ENCODE data around the gene RUNX1.

Gene RUNX1

DNA sequence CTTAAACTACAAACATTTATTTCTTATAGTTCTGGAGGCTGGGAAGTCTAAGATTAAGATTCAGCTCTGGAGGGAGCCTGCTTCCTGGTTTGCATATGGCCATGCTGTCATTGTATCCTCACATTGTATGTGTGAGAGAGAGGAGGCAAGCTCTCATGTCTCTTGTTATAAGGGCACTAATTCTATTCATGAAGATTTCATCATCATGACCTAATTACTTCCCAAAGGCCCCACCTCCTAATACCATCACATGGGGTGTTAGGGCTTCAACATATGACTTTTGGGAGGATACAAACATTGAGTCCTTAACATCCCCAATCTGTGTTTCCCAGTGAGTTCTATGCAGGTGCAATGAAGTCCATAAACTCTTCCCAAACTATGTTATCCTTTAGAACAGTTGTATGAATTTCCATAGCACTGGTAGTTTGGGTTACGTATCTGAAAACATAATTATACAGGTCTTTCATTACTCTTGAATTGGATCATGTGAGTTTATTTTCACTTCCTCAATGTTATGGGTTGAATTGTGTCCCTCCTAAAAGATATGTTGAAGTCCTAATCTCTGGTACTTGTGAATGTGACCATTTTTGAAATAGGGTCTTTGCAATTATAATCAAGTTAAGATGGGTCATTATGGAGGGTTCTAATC lies 124.2 kb downstream of the RUNX1 start:
- ATAC-seq, result no peak
- no peak for TF ChIP-seq ESRRG (CRISPR knock-in tag; IDR thresholded peaks at IDR 0.05)
- no peak for TF ChIP-seq CSDC2 (CRISPR knock-in tag; IDR thresholded peaks at IDR 0.05)
- TF ChIP-seq PPARA (CRISPR knock-in tag; IDR thresholded peaks at IDR 0.05; ENCODE audit: borderline replicate concordance), result no peak
- no peak for TF ChIP-seq RARB (CRISPR knock-in tag; IDR thresholded peaks at IDR 0.05)
- no peak for TF ChIP-seq ISL1 (CRISPR knock-in tag; IDR thresholded peaks at IDR 0.05)
- TF ChIP-seq, protein P1, sequence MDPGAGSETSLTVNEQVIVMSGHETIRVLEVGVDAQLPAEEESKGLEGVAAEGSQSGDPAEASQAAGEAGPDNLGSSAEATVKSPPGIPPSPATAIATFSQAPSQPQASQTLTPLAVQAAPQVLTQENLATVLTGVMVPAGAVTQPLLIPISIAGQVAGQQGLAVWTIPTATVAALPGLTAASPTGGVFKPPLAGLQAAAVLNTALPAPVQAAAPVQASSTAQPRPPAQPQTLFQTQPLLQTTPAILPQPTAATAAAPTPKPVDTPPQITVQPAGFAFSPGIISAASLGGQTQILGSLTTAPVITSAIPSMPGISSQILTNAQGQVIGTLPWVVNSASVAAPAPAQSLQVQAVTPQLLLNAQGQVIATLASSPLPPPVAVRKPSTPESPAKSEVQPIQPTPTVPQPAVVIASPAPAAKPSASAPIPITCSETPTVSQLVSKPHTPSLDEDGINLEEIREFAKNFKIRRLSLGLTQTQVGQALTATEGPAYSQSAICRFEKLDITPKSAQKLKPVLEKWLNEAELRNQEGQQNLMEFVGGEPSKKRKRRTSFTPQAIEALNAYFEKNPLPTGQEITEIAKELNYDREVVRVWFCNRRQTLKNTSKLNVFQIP (CRISPR knock-in tag; IDR thresholded peaks at IDR 0.05; ENCODE audit: borderline replicate concordance, low read depth), result no peak
- TF ChIP-seq OSR1 (CRISPR knock-in tag; IDR thresholded peaks at IDR 0.05), result no peak
- TF ChIP-seq ZNF8 (CRISPR knock-in tag; IDR thresholded peaks at IDR 0.05), result no peak
- TF ChIP-seq, protein P2, sequence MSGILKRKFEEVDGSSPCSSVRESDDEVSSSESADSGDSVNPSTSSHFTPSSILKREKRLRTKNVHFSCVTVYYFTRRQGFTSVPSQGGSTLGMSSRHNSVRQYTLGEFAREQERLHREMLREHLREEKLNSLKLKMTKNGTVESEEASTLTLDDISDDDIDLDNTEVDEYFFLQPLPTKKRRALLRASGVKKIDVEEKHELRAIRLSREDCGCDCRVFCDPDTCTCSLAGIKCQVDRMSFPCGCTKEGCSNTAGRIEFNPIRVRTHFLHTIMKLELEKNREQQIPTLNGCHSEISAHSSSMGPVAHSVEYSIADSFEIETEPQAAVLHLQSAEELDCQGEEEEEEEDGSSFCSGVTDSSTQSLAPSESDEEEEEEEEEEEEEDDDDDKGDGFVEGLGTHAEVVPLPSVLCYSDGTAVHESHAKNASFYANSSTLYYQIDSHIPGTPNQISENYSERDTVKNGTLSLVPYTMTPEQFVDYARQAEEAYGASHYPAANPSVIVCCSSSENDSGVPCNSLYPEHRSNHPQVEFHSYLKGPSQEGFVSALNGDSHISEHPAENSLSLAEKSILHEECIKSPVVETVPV (CRISPR knock-in tag; IDR thresholded peaks at IDR 0.05), result no peak
- no peak for TF ChIP-seq TOX (CRISPR knock-in tag; IDR thresholded peaks at IDR 0.05; ENCODE audit: borderline replicate concordance)
- no peak for TF ChIP-seq ZC3H10 (CRISPR knock-in tag; IDR thresholded peaks at IDR 0.05)
- TF ChIP-seq ZFP30 (CRISPR knock-in tag; IDR thresholded peaks at IDR 0.05), result no peak
- TF ChIP-seq BACH2 (CRISPR knock-in tag; IDR thresholded peaks at IDR 0.05; ENCODE audit: borderline replicate concordance), result no peak
- no peak for TF ChIP-seq GLIS3 (CRISPR knock-in tag; IDR thresholded peaks at IDR 0.05)
- TF ChIP-seq, protein P3, sequence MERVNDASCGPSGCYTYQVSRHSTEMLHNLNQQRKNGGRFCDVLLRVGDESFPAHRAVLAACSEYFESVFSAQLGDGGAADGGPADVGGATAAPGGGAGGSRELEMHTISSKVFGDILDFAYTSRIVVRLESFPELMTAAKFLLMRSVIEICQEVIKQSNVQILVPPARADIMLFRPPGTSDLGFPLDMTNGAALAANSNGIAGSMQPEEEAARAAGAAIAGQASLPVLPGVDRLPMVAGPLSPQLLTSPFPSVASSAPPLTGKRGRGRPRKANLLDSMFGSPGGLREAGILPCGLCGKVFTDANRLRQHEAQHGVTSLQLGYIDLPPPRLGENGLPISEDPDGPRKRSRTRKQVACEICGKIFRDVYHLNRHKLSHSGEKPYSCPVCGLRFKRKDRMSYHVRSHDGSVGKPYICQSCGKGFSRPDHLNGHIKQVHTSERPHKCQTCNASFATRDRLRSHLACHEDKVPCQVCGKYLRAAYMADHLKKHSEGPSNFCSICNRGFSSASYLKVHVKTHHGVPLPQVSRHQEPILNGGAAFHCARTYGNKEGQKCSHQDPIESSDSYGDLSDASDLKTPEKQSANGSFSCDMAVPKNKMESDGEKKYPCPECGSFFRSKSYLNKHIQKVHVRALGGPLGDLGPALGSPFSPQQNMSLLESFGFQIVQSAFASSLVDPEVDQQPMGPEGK (CRISPR knock-in tag; IDR thresholded peaks at IDR 0.05; ENCODE audit: borderline replicate concordance), result no peak
- TF ChIP-seq ARNTL (CRISPR knock-in tag; IDR thresholded peaks at IDR 0.05; ENCODE audit: borderline replicate concordance, low read depth), result no peak
- TF ChIP-seq, protein P4, sequence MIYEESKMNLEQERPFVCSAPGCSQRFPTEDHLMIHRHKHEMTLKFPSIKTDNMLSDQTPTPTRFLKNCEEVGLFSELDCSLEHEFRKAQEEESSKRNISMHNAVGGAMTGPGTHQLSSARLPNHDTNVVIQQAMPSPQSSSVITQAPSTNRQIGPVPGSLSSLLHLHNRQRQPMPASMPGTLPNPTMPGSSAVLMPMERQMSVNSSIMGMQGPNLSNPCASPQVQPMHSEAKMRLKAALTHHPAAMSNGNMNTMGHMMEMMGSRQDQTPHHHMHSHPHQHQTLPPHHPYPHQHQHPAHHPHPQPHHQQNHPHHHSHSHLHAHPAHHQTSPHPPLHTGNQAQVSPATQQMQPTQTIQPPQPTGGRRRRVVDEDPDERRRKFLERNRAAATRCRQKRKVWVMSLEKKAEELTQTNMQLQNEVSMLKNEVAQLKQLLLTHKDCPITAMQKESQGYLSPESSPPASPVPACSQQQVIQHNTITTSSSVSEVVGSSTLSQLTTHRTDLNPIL (CRISPR knock-in tag; IDR thresholded peaks at IDR 0.05; ENCODE audit: low read depth), result no peak
- no peak for TF ChIP-seq ZFP3 (CRISPR knock-in tag; IDR thresholded peaks at IDR 0.05)

DNA sequence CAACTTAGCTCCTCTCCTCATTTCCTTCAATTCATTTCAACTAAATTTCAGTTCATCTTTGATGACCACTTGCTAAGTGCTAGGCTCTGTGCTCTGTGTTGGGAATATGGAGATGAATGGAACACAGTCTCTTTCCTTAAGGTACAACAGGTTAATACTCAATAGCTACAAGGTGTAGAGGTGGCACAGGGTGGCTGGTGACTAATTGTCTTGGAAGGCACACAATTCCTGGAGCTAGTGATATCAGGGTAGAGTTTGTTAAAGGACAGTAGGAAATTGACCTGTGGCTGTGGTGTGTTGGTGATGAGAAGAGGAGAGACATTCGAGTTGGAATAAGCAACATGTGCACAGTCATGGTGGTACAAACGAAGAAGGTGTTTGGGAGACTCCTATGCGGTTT lies 124.9 kb downstream of the RUNX1 start:
- TF ChIP-seq ZNF70 (CRISPR knock-in tag; IDR thresholded peaks at IDR 0.05) (no peak), ZNF565 (CRISPR knock-in tag; conservative IDR thresholded peaks at IDR 0.05; ENCODE audit: low read depth) (no peak), ZNF8 (CRISPR knock-in tag; IDR thresholded peaks at IDR 0.05) (no peak), ZFP30 (CRISPR knock-in tag; IDR thresholded peaks at IDR 0.05) (no peak), ARNTL (CRISPR knock-in tag; IDR thresholded peaks at IDR 0.05; ENCODE audit: borderline replicate concordance, low read depth) (no peak), RARB (CRISPR knock-in tag; IDR thresholded peaks at IDR 0.05) (no peak), ZC3H10 (CRISPR knock-in tag; IDR thresholded peaks at IDR 0.05) (no peak), OSR1 (CRISPR knock-in tag; IDR thresholded peaks at IDR 0.05) (no peak), ESRRG (CRISPR knock-in tag; IDR thresholded peaks at IDR 0.05) (no peak), PPARA (CRISPR knock-in tag; IDR thresholded peaks at IDR 0.05; ENCODE audit: borderline replicate concordance) (no peak), GLIS3 (CRISPR knock-in tag; IDR thresholded peaks at IDR 0.05) (no peak), ISL1 (CRISPR knock-in tag; IDR thresholded peaks at IDR 0.05) (no peak)
- TF ChIP-seq, protein P3 (CRISPR knock-in tag; IDR thresholded peaks at IDR 0.05; ENCODE audit: borderline replicate concordance), result no peak
- TF ChIP-seq, protein P4 (CRISPR knock-in tag; IDR thresholded peaks at IDR 0.05; ENCODE audit: low read depth), result no peak
- ATAC-seq, result no peak

Data from SK-N-SH treated with all-trans-retinoic acid at 6 μM for 48 hours (cell line).